Measurements from ENCODE around the gene DSCAML1. TPM values are rescaled to one million over a fixed set of nuclear protein-coding genes. Genes with fewer than 3 reads are reported as not detected.

DSCAML1 gene
- total and polyA plus RNA-seq, 2 of the 8 experiments (the other 6 are each of a cell fraction or from before 2014, with no cell fraction given), result 0.19 to 0.24 TPM

DNA sequence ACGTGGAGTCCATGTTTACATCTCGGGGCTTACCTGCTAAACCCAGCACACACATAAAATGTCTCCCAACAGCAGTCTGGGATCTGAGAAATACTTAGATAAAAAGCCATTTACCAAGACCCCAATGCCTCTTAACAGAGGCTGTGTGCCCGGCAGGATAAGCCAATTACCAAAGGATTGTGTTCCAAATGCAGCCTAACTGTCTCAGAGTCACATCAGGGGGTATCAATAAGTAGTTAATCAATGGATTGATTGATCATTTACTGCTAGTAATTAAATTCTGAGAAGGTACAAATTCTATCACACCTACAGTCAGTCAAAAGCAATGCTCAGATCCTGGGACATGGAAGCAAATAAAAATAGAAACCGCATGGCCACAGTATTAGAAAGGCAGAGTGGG is 125.6 kb downstream of the DSCAML1 start:
- Histone ChIP-seq H3K23me2 (ENCODE audit: low read depth, low read length) (no peaks in the 10 kb centered on the region), H3K4me2 (ENCODE audit: insufficient read depth in 1 of 2, low read depth in 2 of 2, low read length in 2 of 2) (peak overlapping the region; percentile 30 to 51)
- CTCF ChIA-PET (ENCODE audit: partially characterized antibody), result interaction anchor here (0.8 kb wide), 2 partner anchors 15 to 138 kb away, joined by 4 read pairs; no protein-coding TSS in a partner anchor

More for the DNA sequence above, 125.6 kb downstream of the DSCAML1 start:
- Histone ChIP-seq H3K18ac (ENCODE audit: extremely low read depth, low read length) (no peak overlapping the region), H3K9ac (replicated peaks in 1 of 4; ENCODE audit: extremely low read depth in 1 of 4, low read depth in 3 of 4, low read length in 3 of 4) (no peak overlapping the region), H3K4me3 (ENCODE audit: extremely low read depth in 1 of 4, insufficient read depth in 2 of 4, low read depth in 3 of 4, low read length in 4 of 4) (peak overlapping the region in 1 of 4 experiments; percentile 6; a peak in 1 of 8 replicates), H3K79me1 (ENCODE audit: low read depth, low read length) (no peaks in the 10 kb centered on the region), H4K5ac (ENCODE audit: insufficient read length, low read depth, low read length) (no peak overlapping the region), H3K27me3 (replicated peaks in 1 of 4; ENCODE audit: control insufficient read depth in 3 of 4, extremely low read depth in 1 of 4, insufficient read depth in 3 of 4, low read length in 3 of 4) (no peaks in the 10 kb centered on the region; a peak in 1 of 7 replicates), H4K8ac (ENCODE audit: extremely low read depth, insufficient read depth, low read length) (no peak overlapping the region), H4K20me1 (replicated peaks in 1 of 2; ENCODE audit: control insufficient read depth in 1 of 2, insufficient read depth in 2 of 2, low read length in 2 of 2) (peaks cover 0 to 2% of the 10 kb centered on the region in 2 experiments), H3K4ac (replicated peaks; ENCODE audit: insufficient read length, low read depth, low read length) (no peak overlapping the region), H3K9me3 (ENCODE audit: insufficient read depth in 2 of 2, low read depth in 1 of 2, low read length in 1 of 2) (no peaks in the 10 kb centered on the region), H2AK5ac (ENCODE audit: low read depth, low read length) (no peak overlapping the region; the same call in 1 of the 2 replicates), H3K36me3 (ENCODE audit: control insufficient read depth in 2 of 4, insufficient read depth in 4 of 4, low read length in 3 of 4) (no peaks in the 10 kb centered on the region), H3K27ac (ENCODE audit: low read depth, low read length) (no peak overlapping the region), H2BK5ac (ENCODE audit: low read depth, low read length) (no peak overlapping the region), H3K56ac (replicated peaks; ENCODE audit: insufficient read length, low read depth, low read length) (no peak overlapping the region), H2BK120ac (replicated peaks; ENCODE audit: low read depth, low read length) (no peak overlapping the region), H4K91ac (replicated peaks; ENCODE audit: insufficient read length, low read length) (no peak overlapping the region), H3K4me1 (replicated peaks in 1 of 4; ENCODE audit: control insufficient read depth in 3 of 4, insufficient read depth in 4 of 4, low read length in 3 of 4) (peaks cover 9 to 13% (median 12%) of the 10 kb centered on the region in 4 experiments), H3K14ac (ENCODE audit: insufficient read length) (no peak overlapping the region), H2BK20ac (ENCODE audit: low read length) (no peak overlapping the region), H2BK15ac (ENCODE audit: low read length) (no peak overlapping the region), H3K23ac (ENCODE audit: insufficient read length) (no peak overlapping the region), H3K79me2 (ENCODE audit: control insufficient read depth in 1 of 2, insufficient read depth in 2 of 2, low read length in 2 of 2) (no peaks in the 10 kb centered on the region), H2BK12ac (ENCODE audit: low read depth, low read length) (no peak overlapping the region; the same call in 1 of the 2 replicates), H2AFZ (ENCODE audit: low read length) (no peak overlapping the region)
- DNase-seq (ENCODE audit: low read depth in 1 of 2, low spot score in 2 of 2) (no peak), FAIRE-seq (no peak)
- no peak for TF ChIP-seq TAF7 (optimal IDR thresholded peaks at IDR 0.05; ENCODE audit: borderline replicate concordance, low read depth, low read length)
- no peak for TF ChIP-seq RNF2 (IDR thresholded peaks at IDR 0.05; ENCODE audit: borderline replicate concordance, low read depth, low read length, missing control alignments, poor library complexity, severe bottlenecking)
- WGBS, 2 experiments (ENCODE audit: extremely low coverage in 1 of 2, insufficient coverage in 1 of 2, insufficient read length in 1 of 2, insufficient replicate concordance in 2 of 2, low coverage in 1 of 2, low lambda C conversion rate in 2 of 2, missing lambda C conversion rate in 1 of 2), result 65% methylated on average over 4 of the region's 4 CpGs; no CpG with 5 or more reads in 1 of the 2 experiments
- POLR2A ChIA-PET (ENCODE audit: partially characterized antibody), result no interaction called here

Measured in H1 (cell line).